HCT116 (cell line): ENCODE results near the gene HOXD8. TPM values are rescaled to one million over a fixed set of nuclear protein-coding genes. Genes with fewer than 3 reads are reported as not detected.

ENCODE experiments used
- ATAC-seq: fragments of 200-7000 bp; cut with Tn5 transposase; 2 replicates; pipeline ENCODE4 v1.9.1; 2020; ENCODE audit warnings: mild to moderate bottlenecking, moderate library complexity
- BruUV-seq: library from RNA; stranded (reverse); fragments of 400-500 nt; replicated peaks from 2 replicates; lab custom pipeline; 2021; lab: Mats Ljungman, UMichigan
- CTCF ChIA-PET: fragments of 300-600 bp; sonication (Branson Sonifier 250); formaldehyde crosslinking; loops from one replicate; lab custom pipeline; 2021; ENCODE audit warnings: antibody characterized with exemption; lab: Charles Lee
- POLR2A ChIA-PET: fragments of 300-600, 350-600 bp; sonication (Branson Sonifier 250); formaldehyde crosslinking; loops from one replicate; lab custom pipeline; 2021; ENCODE audit warnings: antibody characterized with exemption; lab: Charles Lee
- RAD21 ChIA-PET, 2 experiments: fragments of 300-600 bp; sonication (Branson Sonifier 250); formaldehyde crosslinking; loops; one replicate each; lab custom pipeline; 2023; ENCODE audit warnings: low total read pairs in 2 of 2; ENCODE audit not compliant: uncharacterized antibody in 2 of 2, unreplicated experiment in 2 of 2, low non-redundant PET in 1 of 2; lab: Charles Lee
- DNase-seq: peaks from one replicate; pipeline ENCODE4 v3.0.0-alpha.2; 2010; ENCODE audit warnings: low read depth, low spot score
- H2AFZ ChIP-seq: fragments of 200-600 bp; shearing (Covaris generic), sonication (generic); 2 replicates; pipeline ENCODE4 v1.6.1; 2017; ENCODE audit warnings: low read depth, mixed run types, mixed read lengths, antibody characterized with exemption, low read length; ENCODE audit not compliant: poor library complexity, severe bottlenecking
- H3K27ac ChIP-seq: 2 replicates; pipeline ENCODE4 v1.5.1; 2012; ENCODE audit warnings: low read depth, low read length
- H3K27me3 ChIP-seq: fragments of 200-600 bp; sonication (generic); 2 replicates; pipeline ENCODE4 v1.6.1; 2016; ENCODE audit warnings: mixed run types, low read length, mixed read lengths; ENCODE audit not compliant: insufficient read depth
- H3K36me3 ChIP-seq, 2 experiments: fragments of 200-500 bp in 1 of 2; fragments of 200-600 bp in 1 of 2; sonication (Bioruptor generic) in 1 of 2; sonication (generic) in 1 of 2; 2 replicates each; pipeline versions ENCODE4 v1.5.1 to v1.6.1; 2014 to 2016; ENCODE audit warnings: low read length in 2 of 2, inconsistent platforms in 1 of 2, mixed read lengths in 1 of 2, mixed run types in 1 of 2; ENCODE audit not compliant: insufficient read depth in 2 of 2, control insufficient read depth in 1 of 2
- H3K4me1 ChIP-seq, 2 experiments: fragments of 200-600 bp in 1 of 2; sonication (generic) in 1 of 2; 2 replicates each; pipeline versions ENCODE4 v1.5.1 to v1.6.1; 2012 to 2017; ENCODE audit warnings: low read length in 2 of 2, inconsistent platforms in 1 of 2, mild to moderate bottlenecking in 1 of 2, mixed read lengths in 1 of 2, mixed run types in 1 of 2, moderate library complexity in 1 of 2; ENCODE audit not compliant: insufficient read depth in 2 of 2, control insufficient read depth in 1 of 2
- H3K4me2 ChIP-seq: fragments of 200-600 bp; sonication (generic); 2 replicates; pipeline ENCODE4 v1.6.1; 2017; ENCODE audit warnings: mixed run types, low read length, mixed read lengths
- H3K4me3 ChIP-seq, 2 experiments: fragments of 200-600 bp in 1 of 2; sonication (generic) in 1 of 2; replicated peaks in 1 of 2; 2 replicates each; pipeline ENCODE4 v1.5.1; 2011 to 2016; ENCODE audit warnings: low read length in 2 of 2, control low read depth in 1 of 2, low read depth in 1 of 2, mild to moderate bottlenecking in 1 of 2, mixed read lengths in 1 of 2, mixed run types in 1 of 2
- H3K79me2 ChIP-seq: fragments of 200-600 bp; sonication (generic); 2 replicates; pipeline ENCODE4 v1.6.1; 2017; ENCODE audit warnings: mild to moderate bottlenecking, mixed run types, low read length, moderate library complexity, mixed read lengths; ENCODE audit not compliant: insufficient read depth
- H3K9ac ChIP-seq: fragments of 200-600 bp; sonication (generic); 2 replicates; pipeline ENCODE4 v1.6.1; 2016; ENCODE audit warnings: low read length, mixed read lengths
- H3K9me2 ChIP-seq: fragments of 200-600 bp; sonication (generic), shearing (Covaris generic); 2 replicates; pipeline ENCODE4 v1.6.1; 2017; ENCODE audit warnings: mixed run types, mild to moderate bottlenecking, moderate library complexity; ENCODE audit not compliant: insufficient read depth
- H3K9me3 ChIP-seq, 2 experiments: fragments of 200-500 bp in 1 of 2; fragments of 200-600 bp in 1 of 2; sonication (Bioruptor generic) in 1 of 2; sonication (generic) in 1 of 2; 2 replicates each; pipeline ENCODE4 v1.6.1; 2014 to 2017; ENCODE audit warnings: low read length in 2 of 2, mixed read lengths in 2 of 2, inconsistent platforms in 1 of 2, low read depth in 1 of 2, mild to moderate bottlenecking in 1 of 2, mixed run types in 1 of 2, moderate library complexity in 1 of 2; ENCODE audit not compliant: control insufficient read depth in 1 of 2, insufficient read depth in 1 of 2
- H4K20me1 ChIP-seq: fragments of 200-600 bp; sonication (generic), shearing (Covaris generic); 2 replicates; pipeline ENCODE4 v1.6.1; 2017; ENCODE audit warnings: mixed run types, mild to moderate bottlenecking, moderate library complexity; ENCODE audit not compliant: insufficient read depth
- ATF3 ChIP-seq: IDR thresholded peaks from 2 replicates; pipeline ENCODE4 v1.6.1; 2012
- CBX3 ChIP-seq: IDR thresholded peaks from 2 replicates; pipeline ENCODE4 v1.6.1; 2012; ENCODE audit warnings: low read depth
- CTCF ChIP-seq, 3 experiments: fragments of 200-600 bp in 1 of 3; sonication (generic) in 1 of 3; IDR thresholded peaks in 2 of 3; conservative IDR thresholded peaks in 1 of 3; 2 replicates each; pipeline ENCODE4 v1.5.1; 2012 to 2017; ENCODE audit warnings: low read depth in 2 of 3, low read length in 2 of 3, antibody characterized with exemption in 1 of 3, borderline replicate concordance in 1 of 3, control low read depth in 1 of 3, mild to moderate bottlenecking in 1 of 3, mixed read lengths in 1 of 3, mixed run types in 1 of 3, moderate library complexity in 1 of 3; ENCODE audit not compliant: insufficient read depth in 1 of 3
- EGR1 ChIP-seq: IDR thresholded peaks from 2 replicates; pipeline ENCODE4 v1.6.1; 2012; ENCODE audit warnings: low read depth
- ELF1 ChIP-seq: IDR thresholded peaks from 2 replicates; pipeline ENCODE4 v1.6.1; 2012; ENCODE audit warnings: low read depth, borderline replicate concordance
- EZH2phosphoT487 ChIP-seq: fragments of 200-600 bp; IDR thresholded peaks from 2 replicates; pipeline ENCODE4 v1.6.1; 2018; ENCODE audit warnings: antibody characterized with exemption, borderline replicate concordance
- FOSL1 ChIP-seq: IDR thresholded peaks from 2 replicates; pipeline ENCODE4 v1.6.1; 2012; ENCODE audit warnings: low read depth
- JUND ChIP-seq: IDR thresholded peaks from 2 replicates; pipeline ENCODE4 v1.6.1; 2012
- POLR2A ChIP-seq: IDR thresholded peaks from 2 replicates; pipeline ENCODE4 v1.7.0; 2011; ENCODE audit warnings: borderline replicate concordance; ENCODE audit not compliant: insufficient read depth, insufficient read length; ENCODE audit errors: extremely low read depth
- RAD21 ChIP-seq: IDR thresholded peaks from 2 replicates; pipeline ENCODE4 v1.6.1; 2012; ENCODE audit warnings: low read depth, mild to moderate bottlenecking
- REST ChIP-seq: IDR thresholded peaks from 2 replicates; pipeline ENCODE4 v1.6.1; 2012; ENCODE audit warnings: low read depth
- SIN3A ChIP-seq: IDR thresholded peaks from 2 replicates; pipeline ENCODE4 v1.6.1; 2012; ENCODE audit warnings: low read depth
- SP1 ChIP-seq: IDR thresholded peaks from 2 replicates; pipeline ENCODE4 v1.6.1; 2012; ENCODE audit warnings: low read depth
- SRF ChIP-seq: IDR thresholded peaks from 2 replicates; pipeline ENCODE4 v1.6.1; 2012; ENCODE audit warnings: low read depth
- YY1 ChIP-seq: IDR thresholded peaks from 2 replicates; pipeline ENCODE4 v1.6.1; 2011; ENCODE audit warnings: low read length, low read depth, moderate library complexity, mild to moderate bottlenecking; ENCODE audit not compliant: insufficient replicate concordance; ENCODE audit errors: extremely low read depth
- ZBTB33 ChIP-seq: IDR thresholded peaks from 2 replicates; pipeline ENCODE4 v1.6.1; 2011; ENCODE audit warnings: mild to moderate bottlenecking, low read length, moderate library complexity; ENCODE audit not compliant: insufficient replicate concordance; ENCODE audit errors: extremely low read depth
- ZFX ChIP-seq: fragments of 450-650 bp; IDR thresholded peaks from 2 replicates; pipeline ENCODE4 v1.6.1; 2017
- ZNF274 ChIP-seq: fragments of 200-500 bp; sonication (Bioruptor generic); IDR thresholded peaks from 2 replicates; pipeline ENCODE4 v1.6.1; 2014; ENCODE audit warnings: mild to moderate bottlenecking, low read depth, low read length, inconsistent platforms
- intact Hi-C: fragments of 100-400 bp; cut with micrococcal nuclease; formaldehyde crosslinking; loops from 2 replicates; pipeline ENCODE4 v1.10.0; 2022
- total RNA-seq: library from RNA; stranded (reverse); gene quantifications from one replicate; pipeline ENCODE4 v1.2.1, GENCODE V29; 2021; ENCODE audit not compliant: unreplicated experiment

HOXD8 gene
- total RNA-seq, 1 experiment from 2014 or later, result 6.0 TPM

DNA sequence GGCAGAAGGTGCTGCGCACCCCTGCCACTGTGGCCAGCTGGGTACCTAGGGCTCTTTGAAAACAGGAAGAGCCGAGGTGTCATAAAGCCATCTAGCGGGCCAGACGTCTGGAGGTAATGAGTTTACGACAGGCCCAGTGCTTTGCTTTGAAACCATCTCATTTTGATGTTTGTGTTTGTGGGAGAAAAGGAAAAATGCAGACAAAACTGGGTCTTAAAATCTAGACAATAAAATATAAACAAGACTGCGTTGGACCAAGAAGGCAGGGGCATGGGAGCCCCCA is 3.8 kb upstream of the HOXD8 start:
- Histone ChIP-seq H3K9me3 (no peaks in the 10 kb centered on the region), H3K27me3 (no peaks in the 10 kb centered on the region), H3K9ac (no peak overlapping the region), H3K4me1 (peaks cover 0 to 13% of the 10 kb centered on the region in 2 experiments; a peak in 2 of 4 replicates), H4K20me1 (no peaks in the 10 kb centered on the region), H3K36me3 (no peaks in the 10 kb centered on the region), H3K4me3 (no peak overlapping the region), H3K79me2 (no peaks in the 10 kb centered on the region), H2AFZ (no peak overlapping the region), H3K27ac (no peak overlapping the region), H3K9me2 (no peaks in the 10 kb centered on the region), H3K4me2 (no peak overlapping the region)
- RAD21 ChIA-PET, result no interaction called here
- intact Hi-C loops, result loop anchor here (2.0 to 5.0 kb wide), 5 partner anchors 527 to 1632 kb away; no protein-coding TSS in a partner anchor
- CTCF ChIA-PET, result interaction anchor here (1.0 to 3.9 kb wide), 5 partner anchors 15 to 1023 kb away, joined by 4 to 31 read pairs (median 7); no protein-coding TSS in a partner anchor
- no peak for ATAC-seq
- BruUV-seq, result no TSS peak
- TF ChIP-seq YY1 (no peak), ZFX (no peak), POLR2A (no peak), EGR1 (no peak), SIN3A (no peak), ATF3 (no peak), ZNF274 (no peak), SRF (no peak), ZBTB33 (no peak), ELF1 (no peak), EZH2phosphoT487 (no peak), CBX3 (no peak), FOSL1 (no peak), JUND (no peak), RAD21 (no peak), CTCF (IDR thresholded peaks at IDR 0.05 in 2 of 3, conservative IDR thresholded peaks at IDR 0.05 in 1 of 3; ENCODE audit: borderline replicate concordance in 1 of 3, insufficient read depth in 1 of 3, low read depth in 2 of 3, low read length in 2 of 3) (no peak), SP1 (no peak), REST (no peak)
- POLR2A ChIA-PET, result no interaction called here
- DNase-seq, result no peak
